Measurements from ENCODE around the gene ZC3H13.

DNA sequence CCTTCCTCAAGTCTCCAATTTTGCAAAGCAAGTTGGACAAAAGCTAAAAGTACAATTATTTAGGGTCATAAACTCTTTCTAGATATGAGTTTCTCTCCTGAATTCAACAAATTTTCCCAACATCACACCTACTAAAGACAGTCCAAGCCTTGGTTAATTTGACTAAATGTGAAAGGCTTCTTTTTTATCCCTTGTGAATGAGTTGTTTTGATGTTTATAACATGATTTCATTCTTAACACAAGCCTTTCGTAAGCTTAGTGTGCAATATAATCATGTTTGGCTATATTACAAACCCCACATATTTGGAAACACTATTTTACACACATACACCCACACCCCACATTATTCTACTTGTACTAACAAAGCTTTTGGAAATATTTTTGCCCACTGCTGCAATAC lies 57.3 kb downstream of the ZC3H13 start:
- TF ChIP-seq GATA3 (IDR thresholded peaks at IDR 0.05; ENCODE audit: low read depth, low read length) (no peak), GATA2 (IDR thresholded peaks at IDR 0.05; ENCODE audit: low read depth, low read length) (no peak)
